ENCODE measurements around the gene STK39. TPM values are rescaled to one million over a fixed set of nuclear protein-coding genes. Genes with fewer than 3 reads are reported as not detected.
A peak's percentile ranks its signal among the peaks of the same experiment; 100 is the strongest.

The STK39 gene
- total and polyA plus RNA-seq, 9 of the 15 experiments (the other 6 are each of a cell fraction or from before 2014, with no cell fraction given): 0.19 to 0.76 (median 0.51) TPM

GRCh38 chr2:168086851-168087250 lies 160.5 kb downstream of the STK39 start:
- H3K27ac ChIP-seq (ENCODE audit: extremely low read depth, low read depth, low read length): no peak overlapping the region
- in situ Hi-C loops (cut with MboI): no loop called here
- no peak overlapping the region for H2AFZ ChIP-seq (ENCODE audit: low read depth, low read length)
- H3K9ac ChIP-seq (ENCODE audit: insufficient read depth in 1 of 2, low read depth in 2 of 2, low read length in 2 of 2): no peak overlapping the region
- intact Hi-C loops (cut with micrococcal nuclease): no loop called here
- H3K9me1 ChIP-seq (ENCODE audit: control insufficient read depth, insufficient read depth, low read length): no peaks in the 10 kb centered on the region
- no peaks in the 10 kb centered on the region for H3K9me3 ChIP-seq (replicated peaks; ENCODE audit: control insufficient read depth, insufficient read depth, low read depth, low read length)
- peak; percentile 19 for FAIRE-seq
- no peaks in the 10 kb centered on the region for H3K27me3 ChIP-seq (ENCODE audit: control insufficient read depth in 2 of 2, insufficient read depth in 2 of 2, low read length in 2 of 2)
- POLR2A ChIA-PET: no interaction called here
- CTCF ChIA-PET (ENCODE audit: low intra/inter-chr PET ratio): no interaction called here
- ATAC-seq: no peak
- no TSS peak for BruUV-seq (replicated peaks)
- WGBS (ENCODE audit: insufficient coverage, low coverage, missing lambda C conversion rate): 0% methylated on average over 5 of the region's 5 CpGs
- H3K36me3 ChIP-seq (ENCODE audit: control insufficient read depth, insufficient read depth, low read length): no peaks in the 10 kb centered on the region
- no peak overlapping the region for H3K4me3 ChIP-seq
- H3K4me2 ChIP-seq (ENCODE audit: insufficient read depth, low read length): no peak overlapping the region
- DNase-seq (ENCODE audit: extremely low read depth in 1 of 4, low spot score in 3 of 4): no peak
- H3K79me2 ChIP-seq (ENCODE audit: control insufficient read depth, insufficient read depth, low read length): no peaks in the 10 kb centered on the region
- no peaks in the 10 kb centered on the region for H3K4me1 ChIP-seq (replicated peaks in 1 of 2; ENCODE audit: control insufficient read depth in 2 of 2, insufficient read depth in 2 of 2, low read length in 2 of 2)
- no peak for TF ChIP-seq DACH1 (IDR thresholded peaks at IDR 0.05; ENCODE audit: partially characterized antibody)
- no peak for TF ChIP-seq PHB (CRISPR knock-in tag; IDR thresholded peaks at IDR 0.05)
- TF ChIP-seq ZNF699 (CRISPR knock-in tag; IDR thresholded peaks at IDR 0.05; ENCODE audit: insufficient replicate concordance): no peak
- no peak for TF ChIP-seq ZNF830 (CRISPR knock-in tag; IDR thresholded peaks at IDR 0.05)
- TF ChIP-seq SRF (CRISPR knock-in tag; IDR thresholded peaks at IDR 0.05): no peak
- no peak for TF ChIP-seq EP400 (IDR thresholded peaks at IDR 0.05)
- no peak for TF ChIP-seq SAFB2 (IDR thresholded peaks at IDR 0.05; ENCODE audit: borderline replicate concordance, low read depth, low read length, severe bottlenecking)
- TF ChIP-seq, protein P1, sequence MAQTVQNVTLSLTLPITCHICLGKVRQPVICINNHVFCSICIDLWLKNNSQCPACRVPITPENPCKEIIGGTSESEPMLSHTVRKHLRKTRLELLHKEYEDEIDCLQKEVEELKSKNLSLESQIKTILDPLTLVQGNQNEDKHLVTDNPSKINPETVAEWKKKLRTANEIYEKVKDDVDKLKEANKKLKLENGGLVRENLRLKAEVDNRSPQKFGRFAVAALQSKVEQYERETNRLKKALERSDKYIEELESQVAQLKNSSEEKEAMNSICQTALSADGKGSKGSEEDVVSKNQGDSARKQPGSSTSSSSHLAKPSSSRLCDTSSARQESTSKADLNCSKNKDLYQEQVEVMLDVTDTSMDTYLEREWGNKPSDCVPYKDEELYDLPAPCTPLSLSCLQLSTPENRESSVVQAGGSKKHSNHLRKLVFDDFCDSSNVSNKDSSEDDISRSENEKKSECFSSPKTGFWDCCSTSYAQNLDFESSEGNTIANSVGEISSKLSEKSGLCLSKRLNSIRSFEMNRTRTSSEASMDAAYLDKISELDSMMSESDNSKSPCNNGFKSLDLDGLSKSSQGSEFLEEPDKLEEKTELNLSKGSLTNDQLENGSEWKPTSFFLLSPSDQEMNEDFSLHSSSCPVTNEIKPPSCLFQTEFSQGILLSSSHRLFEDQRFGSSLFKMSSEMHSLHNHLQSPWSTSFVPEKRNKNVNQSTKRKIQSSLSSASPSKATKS (CRISPR knock-in tag; IDR thresholded peaks at IDR 0.05): no peak
- no peak for TF ChIP-seq ZNF3 (CRISPR knock-in tag; IDR thresholded peaks at IDR 0.05)
- no peak for TF ChIP-seq ZNF140 (CRISPR knock-in tag; IDR thresholded peaks at IDR 0.05)
- TF ChIP-seq, protein P2, sequence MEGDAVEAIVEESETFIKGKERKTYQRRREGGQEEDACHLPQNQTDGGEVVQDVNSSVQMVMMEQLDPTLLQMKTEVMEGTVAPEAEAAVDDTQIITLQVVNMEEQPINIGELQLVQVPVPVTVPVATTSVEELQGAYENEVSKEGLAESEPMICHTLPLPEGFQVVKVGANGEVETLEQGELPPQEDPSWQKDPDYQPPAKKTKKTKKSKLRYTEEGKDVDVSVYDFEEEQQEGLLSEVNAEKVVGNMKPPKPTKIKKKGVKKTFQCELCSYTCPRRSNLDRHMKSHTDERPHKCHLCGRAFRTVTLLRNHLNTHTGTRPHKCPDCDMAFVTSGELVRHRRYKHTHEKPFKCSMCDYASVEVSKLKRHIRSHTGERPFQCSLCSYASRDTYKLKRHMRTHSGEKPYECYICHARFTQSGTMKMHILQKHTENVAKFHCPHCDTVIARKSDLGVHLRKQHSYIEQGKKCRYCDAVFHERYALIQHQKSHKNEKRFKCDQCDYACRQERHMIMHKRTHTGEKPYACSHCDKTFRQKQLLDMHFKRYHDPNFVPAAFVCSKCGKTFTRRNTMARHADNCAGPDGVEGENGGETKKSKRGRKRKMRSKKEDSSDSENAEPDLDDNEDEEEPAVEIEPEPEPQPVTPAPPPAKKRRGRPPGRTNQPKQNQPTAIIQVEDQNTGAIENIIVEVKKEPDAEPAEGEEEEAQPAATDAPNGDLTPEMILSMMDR (IDR thresholded peaks at IDR 0.05 in 2 of 3, conservative IDR thresholded peaks at IDR 0.05 in 1 of 3; ENCODE audit: insufficient read depth in 2 of 3, low read depth in 1 of 3, low read length in 3 of 3): no peak
- no peak for TF ChIP-seq SMARCC2 (IDR thresholded peaks at IDR 0.05; ENCODE audit: low read depth)
- TF ChIP-seq THAP12 (CRISPR knock-in tag; IDR thresholded peaks at IDR 0.05): no peak
- no peak for TF ChIP-seq CEBPG (CRISPR knock-in tag; IDR thresholded peaks at IDR 0.05)
- TF ChIP-seq CEBPG (tag; conservative IDR thresholded peaks at IDR 0.05 in 1 of 2, IDR thresholded peaks at IDR 0.05 in 1 of 2): no peak
- no peaks in the 10 kb centered on the region; the same call in 1 of the 2 replicates for H4K20me1 ChIP-seq (replicated peaks; ENCODE audit: control insufficient read depth, insufficient read depth, low read length)

All from K562 (cell line).